CD4-positive, CD25-positive, alpha-beta regulatory T cell (primary cell): ENCODE measurements around the gene HIRA. TPM values are rescaled to one million over a fixed set of nuclear protein-coding genes. Genes with fewer than 3 reads are reported as not detected.

Source experiments
- ATAC-seq, 2 donors: fragments of 150-1000 bp; cut with Tn5 transposase; one replicate each; pipeline ENCODE4 v1.10.0; 2021; ENCODE audit warnings: low read depth in 2 of 2, moderate number of reproducible peaks in 2 of 2, moderate library complexity in 1 of 2
- DNase-seq, 3 donors: peaks; one replicate each; pipeline versions ENCODE4 v3.0.0 to v3.0.0-alpha.2; 2012 to 2022; ENCODE audit warnings: mixed read lengths in 1 of 3
- H3K27ac ChIP-seq: one replicate; pipeline ENCODE4 v1.7.0; 2013; ENCODE audit warnings: mild to moderate bottlenecking, low read length; ENCODE audit not compliant: insufficient read depth, poor library complexity, severe bottlenecking
- H3K27me3 ChIP-seq: one replicate; pipeline ENCODE4 v1.7.0; 2013; ENCODE audit warnings: low read length; ENCODE audit not compliant: control insufficient read depth, insufficient read depth
- H3K36me3 ChIP-seq: one replicate; pipeline ENCODE4 v1.7.0; 2013; ENCODE audit warnings: mild to moderate bottlenecking, low read length, moderate library complexity; ENCODE audit not compliant: control insufficient read depth, insufficient read depth
- H3K4me1 ChIP-seq: 2 replicates; pipeline ENCODE4 v1.7.0; 2013; ENCODE audit warnings: mild to moderate bottlenecking, low read length; ENCODE audit not compliant: insufficient read depth, control insufficient read depth, poor library complexity, severe bottlenecking
- H3K4me3 ChIP-seq: one replicate; pipeline ENCODE4 v1.7.0; 2013; ENCODE audit warnings: low read depth, mild to moderate bottlenecking, low read length, moderate library complexity
- H3K9me3 ChIP-seq, 2 experiments: 1 replicate in 1 of 2; 2 replicates in 1 of 2; pipeline ENCODE4 v1.7.0; 2013; ENCODE audit warnings: low read length in 2 of 2, mild to moderate bottlenecking in 1 of 2, moderate library complexity in 1 of 2; ENCODE audit not compliant: control insufficient read depth in 2 of 2
- H3K27ac Mint-ChIP-seq, 3 donors: one replicate each; pipeline ENCODE4 v1.8.0; 2020 to 2022; ENCODE audit warnings: mild to moderate bottlenecking in 3 of 3, mixed read lengths in 3 of 3, moderate library complexity in 2 of 3
- H3K27me3 Mint-ChIP-seq: one replicate; pipeline ENCODE4 v1.8.0; 2022; ENCODE audit warnings: mild to moderate bottlenecking, mixed read lengths
- H3K36me3 Mint-ChIP-seq: one replicate; pipeline ENCODE4 v1.8.0; 2020; ENCODE audit warnings: mixed read lengths
- H3K4me1 Mint-ChIP-seq, 4 donors: one replicate each; pipeline ENCODE4 v1.8.0; 2020 to 2022; ENCODE audit warnings: mixed read lengths in 4 of 4, mild to moderate bottlenecking in 1 of 4
- H3K4me3 Mint-ChIP-seq, 4 donors: one replicate each; pipeline ENCODE4 v1.8.0; 2020 to 2022; ENCODE audit warnings: mild to moderate bottlenecking in 4 of 4, mixed read lengths in 4 of 4, moderate library complexity in 3 of 4
- H3K9me3 Mint-ChIP-seq, 7 donors: one replicate each; pipeline ENCODE4 v1.8.0; 2020 to 2022; ENCODE audit warnings: mixed read lengths in 7 of 7, mild to moderate bottlenecking in 3 of 7, moderate library complexity in 2 of 7
- polyA plus RNA-seq, 4 donors: library from polyadenylated mRNA; unstranded; fragments of 300-500 nt; fragmentation: Illumina TruSeq; gene quantifications; one replicate each; pipeline ENCODE4 v1.2.3, GENCODE V29; 2021
- total RNA-seq: library from RNA; stranded (reverse); gene quantifications from one replicate; pipeline ENCODE4 v1.2.3, GENCODE V29; 2022

The HIRA gene
- total and polyA plus RNA-seq, 5 donors from 2014 or later, result 1.4 to 30.2 (median 3.0) TPM

- Mint-ChIP-seq H3K36me3 (no peaks in the 10 kb centered on the region), H3K4me1 (peaks cover 27 to 93% (median 77%) of the 10 kb centered on the region in 4 donors), H3K27ac (peak overlapping the region in 1 of 3 donors; percentile 88), H3K27me3 (no peaks in the 10 kb centered on the region), H3K4me3 (no peak overlapping the region), H3K9me3 (no peaks in the 10 kb centered on the region)
- no peak overlapping the region for H3K4me3 ChIP-seq
- peaks cover 37% of the 10 kb centered on the region for H3K4me1 ChIP-seq
- DNase-seq, result no peak
- ATAC-seq, result no peak
- no peaks in the 10 kb centered on the region for H3K27me3 ChIP-seq
- H3K9me3 ChIP-seq, result no peaks in the 10 kb centered on the region
- no peak overlapping the region for H3K27ac ChIP-seq
- peaks cover 5% of the 10 kb centered on the region for H3K36me3 ChIP-seq
Observed at GRCh38 chr22:19424186-19424500, 7.4 kb downstream of the HIRA start.

GRCh38 chr22:19422440-19423301 lies 8.9 kb downstream of the HIRA start:
- H3K9me3 ChIP-seq, result no peaks in the 10 kb centered on the region
- no peak overlapping the region for H3K4me3 ChIP-seq
- H3K27me3 ChIP-seq, result no peaks in the 10 kb centered on the region
- Mint-ChIP-seq H3K27ac (peak overlapping the region; percentile 72 to 88 (median 78)), H3K9me3 (no peaks in the 10 kb centered on the region), H3K27me3 (no peaks in the 10 kb centered on the region), H3K36me3 (no peaks in the 10 kb centered on the region), H3K4me1 (peaks cover 31 to 94% (median 72%) of the 10 kb centered on the region in 4 donors), H3K4me3 (peak overlapping the region in 2 of 4 donors; percentile 24 to 71)
- ATAC-seq (no peak), DNase-seq (no peak)
- no peak overlapping the region for H3K27ac ChIP-seq
- H3K4me1 ChIP-seq, result peaks cover 40% of the 10 kb centered on the region
- peaks cover 5% of the 10 kb centered on the region for H3K36me3 ChIP-seq

GRCh38 chr22:19420321-19420720 lies 11.2 kb downstream of the HIRA start:
- Histone ChIP-seq H3K4me1 (peaks cover 40% of the 10 kb centered on the region), H3K27ac (peak overlapping the region; percentile 79), H3K36me3 (peaks cover 5% of the 10 kb centered on the region), H3K4me3 (no peak overlapping the region), H3K27me3 (no peaks in the 10 kb centered on the region), H3K9me3 (no peaks in the 10 kb centered on the region)
- Mint-ChIP-seq H3K27me3 (no peaks in the 10 kb centered on the region), H3K4me1 (peaks cover 19 to 86% (median 66%) of the 10 kb centered on the region in 4 donors), H3K4me3 (peak overlapping the region; percentile 52 to 85 (median 77)), H3K36me3 (no peaks in the 10 kb centered on the region), H3K9me3 (no peaks in the 10 kb centered on the region), H3K27ac (peak overlapping the region; percentile 88 to 95 (median 93))
- DNase-seq, result no peak
- no peak for ATAC-seq

GRCh38 chr22:19419464-19420178 lies 11.9 kb downstream of the HIRA start:
- Histone ChIP-seq H3K9me3 (no peaks in the 10 kb centered on the region), H3K27me3 (no peaks in the 10 kb centered on the region), H3K4me3 (peak overlapping the region; percentile 57), H3K27ac (peak overlapping the region; percentile 79), H3K4me1 (peaks cover 40% of the 10 kb centered on the region), H3K36me3 (no peaks in the 10 kb centered on the region)
- Mint-ChIP-seq H3K9me3 (no peaks in the 10 kb centered on the region), H3K27ac (peak overlapping the region; percentile 88 to 95 (median 93)), H3K27me3 (no peaks in the 10 kb centered on the region), H3K36me3 (no peaks in the 10 kb centered on the region), H3K4me3 (peak overlapping the region; percentile 52 to 81 (median 62)), H3K4me1 (peaks cover 19 to 84% (median 66%) of the 10 kb centered on the region in 4 donors)
- ATAC-seq (peak; percentile 74 to 84), DNase-seq (peak in 2 of 3 donors; percentile 59 to 86)

- H3K36me3 Mint-ChIP-seq, result peaks cover 2% of the 10 kb centered on the region
- Histone ChIP-seq H3K27me3 (no peaks in the 10 kb centered on the region), H3K9me3 (no peaks in the 10 kb centered on the region), H3K4me1 (peaks cover 39% of the 10 kb centered on the region), H3K36me3 (no peaks in the 10 kb centered on the region), H3K27ac (peak overlapping the region; percentile 79), H3K4me3 (peak overlapping the region; percentile 57)
- peaks cover 21 to 81% (median 64%) of the 10 kb centered on the region in 4 donors for H3K4me1 Mint-ChIP-seq
- ATAC-seq, result no peak
- no peaks in the 10 kb centered on the region for H3K27me3 Mint-ChIP-seq
- H3K4me3 Mint-ChIP-seq, result peak overlapping the region; percentile 52 to 81 (median 62)
- no peaks in the 10 kb centered on the region for H3K9me3 Mint-ChIP-seq
- H3K27ac Mint-ChIP-seq, result peak overlapping the region; percentile 88 to 95 (median 93)
- peak in 1 of 3 donors; percentile 17 for DNase-seq
Observed at GRCh38 chr22:19419086-19419463, 12.5 kb downstream of the HIRA start.

GRCh38 chr22:19412923-19413322 lies 18.6 kb downstream of the HIRA start:
- no peak overlapping the region for H3K27ac ChIP-seq
- peaks cover 12% of the 10 kb centered on the region for H3K36me3 Mint-ChIP-seq
- no peak for DNase-seq
- no peaks in the 10 kb centered on the region for H3K9me3 Mint-ChIP-seq
- peak overlapping the region; percentile 28 to 83 (median 79) for H3K27ac Mint-ChIP-seq
- H3K27me3 ChIP-seq, result no peaks in the 10 kb centered on the region
- H3K36me3 ChIP-seq, result peaks cover 26% of the 10 kb centered on the region
- H3K4me3 ChIP-seq, result no peak overlapping the region
- no peaks in the 10 kb centered on the region for H3K27me3 Mint-ChIP-seq
- H3K9me3 ChIP-seq, result no peaks in the 10 kb centered on the region
- H3K4me1 ChIP-seq, result no peaks in the 10 kb centered on the region
- H3K4me3 Mint-ChIP-seq, result no peak overlapping the region
- H3K4me1 Mint-ChIP-seq, result peaks cover 8 to 47% (median 31%) of the 10 kb centered on the region in 4 donors
- ATAC-seq, result no peak

- H3K4me3 ChIP-seq, result no peak overlapping the region
- no peaks in the 10 kb centered on the region for H3K9me3 ChIP-seq
- Mint-ChIP-seq H3K9me3 (no peaks in the 10 kb centered on the region), H3K27ac (peak overlapping the region; percentile 21 to 79 (median 28)), H3K27me3 (no peaks in the 10 kb centered on the region), H3K4me3 (no peak overlapping the region), H3K36me3 (peaks cover 15% of the 10 kb centered on the region), H3K4me1 (peaks cover 5 to 44% (median 31%) of the 10 kb centered on the region in 4 donors)
- DNase-seq (no peak), ATAC-seq (no peak)
- no peak overlapping the region for H3K27ac ChIP-seq
- no peaks in the 10 kb centered on the region for H3K27me3 ChIP-seq
- H3K36me3 ChIP-seq, result peaks cover 29% of the 10 kb centered on the region
- no peaks in the 10 kb centered on the region for H3K4me1 ChIP-seq
Observed at GRCh38 chr22:19412478-19412877, 19.1 kb downstream of the HIRA start.
